ENCODE measurements around the gene TTC39B. TPM values are rescaled to one million over a fixed set of nuclear protein-coding genes. Genes with fewer than 3 reads are reported as not detected.

TTC39B gene
- polyA plus RNA-seq, 4 donors: 6.2 to 10.5 (median 7.9) TPM

- no peak for DNase-seq (ENCODE audit: low read depth in 4 of 4, low spot score in 2 of 4)
Observed at GRCh38 chr9:15187589-15187988, 119.4 kb downstream of the TTC39B start.

- no peak for DNase-seq (ENCODE audit: low read depth in 4 of 4, low spot score in 2 of 4)
Observed at GRCh38 chr9:15182730-15183129, 124.3 kb downstream of the TTC39B start.

- DNase-seq (ENCODE audit: low read depth in 4 of 4, low spot score in 2 of 4): no peak
Observed at GRCh38 chr9:15182101-15182551, 124.9 kb downstream of the TTC39B start.

GRCh38 chr9:15180124-15180523, 126.9 kb downstream of the TTC39B start:
- DNase-seq (ENCODE audit: low read depth in 4 of 4, low spot score in 2 of 4): no peak

GRCh38 chr9:15178631-15179030, 128.4 kb downstream of the TTC39B start:
- DNase-seq (ENCODE audit: low read depth in 4 of 4, low spot score in 2 of 4): no peak

GRCh38 chr9:15176836-15177235, 130.2 kb downstream of the TTC39B start:
- no peak for DNase-seq (ENCODE audit: low read depth in 4 of 4, low spot score in 2 of 4)

GRCh38 chr9:15163931-15164330, 143.1 kb downstream of the TTC39B start:
- no peak for DNase-seq (ENCODE audit: low read depth in 4 of 4, low spot score in 2 of 4)

GRCh38 chr9:15161753-15162152, 145.3 kb downstream of the TTC39B start:
- DNase-seq (ENCODE audit: low read depth in 4 of 4, low spot score in 2 of 4): no peak

- DNase-seq (ENCODE audit: low read depth in 4 of 4, low spot score in 2 of 4): no peak
Observed at GRCh38 chr9:15160673-15161072, 146.3 kb downstream of the TTC39B start.

GRCh38 chr9:15158064-15158463, 149.0 kb downstream of the TTC39B start:
- no peak for DNase-seq (ENCODE audit: low read depth in 4 of 4, low spot score in 2 of 4)

- no peak for DNase-seq (ENCODE audit: low read depth in 4 of 4, low spot score in 2 of 4)
Observed at GRCh38 chr9:15157381-15157780, 149.6 kb downstream of the TTC39B start.

- no peak for DNase-seq (ENCODE audit: low read depth in 4 of 4, low spot score in 2 of 4)
Observed at GRCh38 chr9:15156241-15156640, 150.8 kb downstream of the TTC39B start.

- peak in 3 of 4 donors; percentile 63 to 77 (median 72) for DNase-seq (ENCODE audit: low read depth in 4 of 4, low spot score in 2 of 4)
Observed at GRCh38 chr9:15155826-15156225, 151.2 kb downstream of the TTC39B start.

- no peak for DNase-seq (ENCODE audit: low read depth in 4 of 4, low spot score in 2 of 4)
Observed at GRCh38 chr9:15155323-15155722, 151.7 kb downstream of the TTC39B start.

GRCh38 chr9:15154677-15155076, 152.3 kb downstream of the TTC39B start:
- DNase-seq (ENCODE audit: low read depth in 4 of 4, low spot score in 2 of 4): no peak

- DNase-seq (ENCODE audit: low read depth in 4 of 4, low spot score in 2 of 4): no peak
Observed at GRCh38 chr9:15153961-15154360, 153.1 kb downstream of the TTC39B start.

GRCh38 chr9:15150939-15151338, 156.1 kb downstream of the TTC39B start:
- DNase-seq (ENCODE audit: low read depth in 4 of 4, low spot score in 2 of 4): no peak

GRCh38 chr9:15149450-15149849, 157.6 kb downstream of the TTC39B start:
- no peak for DNase-seq (ENCODE audit: low read depth in 4 of 4, low spot score in 2 of 4)

- no peak for DNase-seq (ENCODE audit: low read depth in 4 of 4, low spot score in 2 of 4)
Observed at GRCh38 chr9:15146268-15146700, 160.7 kb downstream of the TTC39B start.

GRCh38 chr9:15144622-15145061, 162.4 kb downstream of the TTC39B start:
- DNase-seq (ENCODE audit: low read depth in 4 of 4, low spot score in 2 of 4): no peak

- DNase-seq (ENCODE audit: low read depth in 4 of 4, low spot score in 2 of 4): no peak
Observed at GRCh38 chr9:15142878-15143534, 164.0 kb downstream of the TTC39B start.

- DNase-seq (ENCODE audit: low read depth in 4 of 4, low spot score in 2 of 4): no peak
Observed at GRCh38 chr9:15140051-15140450, 167.0 kb downstream of the TTC39B start.

- DNase-seq (ENCODE audit: low read depth in 4 of 4, low spot score in 2 of 4): no peak
Observed at GRCh38 chr9:15139469-15139868, 167.5 kb downstream of the TTC39B start.
